ENCODE measurements around the gene FAM181A. TPM values are rescaled to one million over a fixed set of nuclear protein-coding genes. Genes with fewer than 3 reads are reported as not detected.

Gene FAM181A
- total RNA-seq, 1 experiment from 2014 or later, result not detected

DNA sequence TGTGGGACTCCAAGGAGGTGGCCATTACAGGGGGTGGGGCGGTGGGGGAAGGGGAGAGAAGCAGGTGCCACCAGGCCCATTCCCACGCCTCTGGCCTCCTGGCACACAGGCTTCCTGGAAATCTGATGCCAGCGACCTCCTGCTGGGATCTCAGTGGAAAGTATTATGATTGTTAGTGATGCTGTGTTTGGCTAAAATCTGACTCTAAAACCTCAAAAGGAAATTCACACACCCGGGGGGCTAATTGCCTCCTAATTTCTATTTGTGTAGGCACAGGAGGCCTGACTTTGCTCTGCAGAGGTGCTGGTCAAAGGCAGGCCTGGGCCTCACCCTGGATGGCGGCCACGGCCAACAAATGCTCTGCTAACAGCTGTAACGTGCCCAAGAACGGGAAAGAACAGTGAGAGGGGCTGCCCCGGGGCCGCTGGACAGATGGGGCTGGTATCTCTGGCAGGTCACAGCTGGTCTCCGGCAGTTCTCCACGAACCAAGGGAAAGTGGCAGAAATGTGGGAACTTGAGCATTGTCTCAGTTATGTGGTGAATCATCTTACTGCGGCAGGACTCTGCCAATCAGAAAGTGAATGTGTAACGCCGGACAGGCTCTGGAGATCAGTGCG lies 14.3 kb downstream of the FAM181A start:
- H3K36me3 ChIP-seq (ENCODE audit: insufficient read depth, low read length, poor library complexity, severe bottlenecking), result no peaks in the 10 kb centered on the region
- DNase-seq (ENCODE audit: low spot score), result peak; percentile 62
- ChIA-PET CTCF (no interaction called here), POLR2A (ENCODE audit: low non-redundant PET) (no interaction called here)
- H3K9me3 ChIP-seq (ENCODE audit: low read depth, low read length, poor library complexity, severe bottlenecking), result no peaks in the 10 kb centered on the region
- BruUV-seq (replicated peaks), result no TSS peak
- intact Hi-C loops (cut with micrococcal nuclease; ENCODE audit: unreplicated experiment), result loop anchor here (2.0 to 5.0 kb wide), 2 partner anchors 63 to 196 kb away; no protein-coding TSS in a partner anchor
- no peak overlapping the region for H3K27ac ChIP-seq (ENCODE audit: low read depth, low read length, poor library complexity, severe bottlenecking)
- H3K27me3 ChIP-seq (replicated peaks; ENCODE audit: insufficient read depth, low read depth, low read length, poor library complexity), result no peaks in the 10 kb centered on the region
- H3K4me1 ChIP-seq (ENCODE audit: insufficient read depth, low read length, poor library complexity, severe bottlenecking), result peaks cover 6% of the 10 kb centered on the region
- no peak overlapping the region for H3K4me3 ChIP-seq (ENCODE audit: low read depth, low read length, poor library complexity, severe bottlenecking)
- no peak for TF ChIP-seq EZH2 (IDR thresholded peaks at IDR 0.05; ENCODE audit: borderline replicate concordance, low read depth, low read length, poor library complexity, severe bottlenecking)
- TF ChIP-seq, protein P1, sequence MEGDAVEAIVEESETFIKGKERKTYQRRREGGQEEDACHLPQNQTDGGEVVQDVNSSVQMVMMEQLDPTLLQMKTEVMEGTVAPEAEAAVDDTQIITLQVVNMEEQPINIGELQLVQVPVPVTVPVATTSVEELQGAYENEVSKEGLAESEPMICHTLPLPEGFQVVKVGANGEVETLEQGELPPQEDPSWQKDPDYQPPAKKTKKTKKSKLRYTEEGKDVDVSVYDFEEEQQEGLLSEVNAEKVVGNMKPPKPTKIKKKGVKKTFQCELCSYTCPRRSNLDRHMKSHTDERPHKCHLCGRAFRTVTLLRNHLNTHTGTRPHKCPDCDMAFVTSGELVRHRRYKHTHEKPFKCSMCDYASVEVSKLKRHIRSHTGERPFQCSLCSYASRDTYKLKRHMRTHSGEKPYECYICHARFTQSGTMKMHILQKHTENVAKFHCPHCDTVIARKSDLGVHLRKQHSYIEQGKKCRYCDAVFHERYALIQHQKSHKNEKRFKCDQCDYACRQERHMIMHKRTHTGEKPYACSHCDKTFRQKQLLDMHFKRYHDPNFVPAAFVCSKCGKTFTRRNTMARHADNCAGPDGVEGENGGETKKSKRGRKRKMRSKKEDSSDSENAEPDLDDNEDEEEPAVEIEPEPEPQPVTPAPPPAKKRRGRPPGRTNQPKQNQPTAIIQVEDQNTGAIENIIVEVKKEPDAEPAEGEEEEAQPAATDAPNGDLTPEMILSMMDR (conservative IDR thresholded peaks at IDR 0.05; ENCODE audit: low read depth, low read length), result no peak

DNA sequence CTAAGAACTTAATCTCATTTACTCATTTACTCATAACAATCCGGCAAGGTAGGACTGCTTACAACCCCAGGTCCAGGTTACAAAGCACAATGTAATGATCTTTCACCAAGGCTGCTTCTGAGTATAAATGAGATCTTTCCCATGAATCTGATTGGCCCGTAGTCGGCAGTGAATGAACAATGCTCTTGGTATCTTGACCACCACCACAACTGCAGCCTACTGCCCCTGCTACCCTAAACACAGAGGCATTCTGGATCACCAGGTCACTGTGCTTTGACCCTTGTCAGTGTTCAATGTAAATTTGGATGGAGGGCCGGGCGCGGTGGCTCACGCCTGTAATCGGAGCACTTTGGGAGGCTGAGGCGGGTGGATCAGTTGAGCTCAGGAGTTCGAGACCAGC lies 15.9 kb downstream of the FAM181A start:
- POLR2A ChIA-PET (ENCODE audit: low non-redundant PET), result no interaction called here
- intact Hi-C loops (cut with micrococcal nuclease; ENCODE audit: unreplicated experiment), result loop anchor here (5.0 kb wide), 1 partner anchor 194 kb away; no protein-coding TSS in a partner anchor
- Histone ChIP-seq H3K4me3 (ENCODE audit: low read depth, low read length, poor library complexity, severe bottlenecking) (no peak overlapping the region), H3K4me1 (ENCODE audit: insufficient read depth, low read length, poor library complexity, severe bottlenecking) (peaks cover 6% of the 10 kb centered on the region), H3K27ac (ENCODE audit: low read depth, low read length, poor library complexity, severe bottlenecking) (no peak overlapping the region), H3K36me3 (ENCODE audit: insufficient read depth, low read length, poor library complexity, severe bottlenecking) (no peaks in the 10 kb centered on the region), H3K9me3 (ENCODE audit: low read depth, low read length, poor library complexity, severe bottlenecking) (no peaks in the 10 kb centered on the region), H3K27me3 (replicated peaks; ENCODE audit: insufficient read depth, low read depth, low read length, poor library complexity) (no peaks in the 10 kb centered on the region)
- TF ChIP-seq, protein P1 (conservative IDR thresholded peaks at IDR 0.05; ENCODE audit: low read depth, low read length), result no peak
- no peak for TF ChIP-seq EZH2 (IDR thresholded peaks at IDR 0.05; ENCODE audit: borderline replicate concordance, low read depth, low read length, poor library complexity, severe bottlenecking)
- CTCF ChIA-PET, result no interaction called here
- BruUV-seq (replicated peaks), result no TSS peak
- no peak for DNase-seq (ENCODE audit: low spot score)

DNA sequence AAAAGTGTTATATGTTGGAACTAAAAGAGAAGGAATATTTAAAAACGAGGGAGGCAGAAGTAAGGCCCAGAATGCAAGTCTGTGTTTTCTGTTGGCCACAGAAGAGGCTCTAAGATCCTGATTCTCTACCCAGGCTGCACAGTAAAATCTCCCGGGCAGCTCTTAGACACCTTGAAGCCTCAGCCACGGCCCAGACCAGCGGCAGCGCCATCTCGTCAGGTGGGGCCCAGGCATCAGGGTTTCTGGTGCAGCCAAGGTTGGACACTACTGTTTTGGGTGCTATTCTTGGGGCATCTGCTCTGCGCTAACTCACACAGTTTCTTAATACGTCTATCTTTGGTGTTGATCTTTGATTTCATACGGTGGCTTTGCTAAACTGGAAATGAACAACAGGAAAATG lies 16.8 kb downstream of the FAM181A start:
- intact Hi-C loops (cut with micrococcal nuclease; ENCODE audit: unreplicated experiment), result loop anchor here (5.0 kb wide), 1 partner anchor 193 kb away; no protein-coding TSS in a partner anchor
- no peaks in the 10 kb centered on the region for H3K27me3 ChIP-seq (replicated peaks; ENCODE audit: insufficient read depth, low read depth, low read length, poor library complexity)
- H3K36me3 ChIP-seq (ENCODE audit: insufficient read depth, low read length, poor library complexity, severe bottlenecking), result no peaks in the 10 kb centered on the region
- peaks cover 6% of the 10 kb centered on the region for H3K4me1 ChIP-seq (ENCODE audit: insufficient read depth, low read length, poor library complexity, severe bottlenecking)
- no TSS peak for BruUV-seq (replicated peaks)
- CTCF ChIA-PET, result no interaction called here
- no peak overlapping the region for H3K4me3 ChIP-seq (ENCODE audit: low read depth, low read length, poor library complexity, severe bottlenecking)
- DNase-seq (ENCODE audit: low spot score), result no peak
- no peaks in the 10 kb centered on the region for H3K9me3 ChIP-seq (ENCODE audit: low read depth, low read length, poor library complexity, severe bottlenecking)
- POLR2A ChIA-PET (ENCODE audit: low non-redundant PET), result no interaction called here
- H3K27ac ChIP-seq (ENCODE audit: low read depth, low read length, poor library complexity, severe bottlenecking), result no peak overlapping the region
- TF ChIP-seq, protein P1 (conservative IDR thresholded peaks at IDR 0.05; ENCODE audit: low read depth, low read length), result no peak
- TF ChIP-seq EZH2 (IDR thresholded peaks at IDR 0.05; ENCODE audit: borderline replicate concordance, low read depth, low read length, poor library complexity, severe bottlenecking), result no peak
